ENCODE data around the gene SMC1B.
A peak's percentile ranks its signal among the peaks of the same experiment; 100 is the strongest.
"Not testable (repeated sequence)": the region's sequence is repeated elsewhere in the genome, so short reads cannot be mapped to it uniquely, and the experiment has no call there.

The SMC1B gene, protein sequence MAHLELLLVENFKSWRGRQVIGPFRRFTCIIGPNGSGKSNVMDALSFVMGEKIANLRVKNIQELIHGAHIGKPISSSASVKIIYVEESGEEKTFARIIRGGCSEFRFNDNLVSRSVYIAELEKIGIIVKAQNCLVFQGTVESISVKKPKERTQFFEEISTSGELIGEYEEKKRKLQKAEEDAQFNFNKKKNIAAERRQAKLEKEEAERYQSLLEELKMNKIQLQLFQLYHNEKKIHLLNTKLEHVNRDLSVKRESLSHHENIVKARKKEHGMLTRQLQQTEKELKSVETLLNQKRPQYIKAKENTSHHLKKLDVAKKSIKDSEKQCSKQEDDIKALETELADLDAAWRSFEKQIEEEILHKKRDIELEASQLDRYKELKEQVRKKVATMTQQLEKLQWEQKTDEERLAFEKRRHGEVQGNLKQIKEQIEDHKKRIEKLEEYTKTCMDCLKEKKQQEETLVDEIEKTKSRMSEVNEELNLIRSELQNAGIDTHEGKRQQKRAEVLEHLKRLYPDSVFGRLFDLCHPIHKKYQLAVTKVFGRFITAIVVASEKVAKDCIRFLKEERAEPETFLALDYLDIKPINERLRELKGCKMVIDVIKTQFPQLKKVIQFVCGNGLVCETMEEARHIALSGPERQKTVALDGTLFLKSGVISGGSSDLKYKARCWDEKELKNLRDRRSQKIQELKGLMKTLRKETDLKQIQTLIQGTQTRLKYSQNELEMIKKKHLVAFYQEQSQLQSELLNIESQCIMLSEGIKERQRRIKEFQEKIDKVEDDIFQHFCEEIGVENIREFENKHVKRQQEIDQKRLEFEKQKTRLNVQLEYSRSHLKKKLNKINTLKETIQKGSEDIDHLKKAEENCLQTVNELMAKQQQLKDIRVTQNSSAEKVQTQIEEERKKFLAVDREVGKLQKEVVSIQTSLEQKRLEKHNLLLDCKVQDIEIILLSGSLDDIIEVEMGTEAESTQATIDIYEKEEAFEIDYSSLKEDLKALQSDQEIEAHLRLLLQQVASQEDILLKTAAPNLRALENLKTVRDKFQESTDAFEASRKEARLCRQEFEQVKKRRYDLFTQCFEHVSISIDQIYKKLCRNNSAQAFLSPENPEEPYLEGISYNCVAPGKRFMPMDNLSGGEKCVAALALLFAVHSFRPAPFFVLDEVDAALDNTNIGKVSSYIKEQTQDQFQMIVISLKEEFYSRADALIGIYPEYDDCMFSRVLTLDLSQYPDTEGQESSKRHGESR

DNA sequence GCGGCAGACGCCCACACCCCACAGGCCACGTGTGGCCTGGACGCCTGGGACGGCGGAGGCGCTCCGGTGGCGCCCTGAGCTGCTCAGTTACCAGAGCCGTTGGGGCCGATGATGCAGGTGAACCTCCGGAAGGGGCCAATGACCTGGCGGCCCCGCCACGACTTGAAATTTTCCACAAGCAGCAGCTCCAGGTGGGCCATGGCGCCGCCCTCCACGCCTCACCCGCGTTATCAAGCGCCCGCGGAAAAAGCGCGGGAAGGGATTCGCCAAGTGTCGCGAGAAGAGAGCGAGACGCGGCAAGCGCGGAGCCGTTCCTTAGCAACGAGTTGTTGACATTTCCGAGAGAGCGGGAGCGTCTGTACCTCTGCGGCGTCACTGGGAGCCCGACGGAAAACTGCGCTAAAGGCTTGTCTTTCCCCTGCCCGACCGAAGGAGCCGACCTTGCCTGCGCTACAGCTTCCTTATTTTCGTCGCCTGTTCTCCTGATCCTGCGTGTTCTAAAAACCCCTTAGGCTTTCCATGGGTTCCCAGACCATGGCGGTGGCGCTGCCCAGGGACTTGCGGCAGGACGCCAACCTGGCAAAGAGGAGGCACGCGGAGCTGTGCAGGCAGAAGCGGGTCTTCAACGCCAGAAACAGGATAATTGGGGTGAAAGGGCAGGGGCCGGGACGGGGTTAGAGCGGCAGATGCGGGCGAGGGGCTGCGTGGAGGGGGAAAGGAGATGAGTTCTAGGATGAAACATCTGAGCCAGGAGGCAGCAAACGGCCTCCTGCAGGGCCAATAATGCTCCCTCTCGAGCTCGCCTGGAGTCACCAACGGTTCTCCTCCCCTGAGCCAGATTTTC lies at the start of gene SMC1B, which contains the start of gene RIBC2:
SMC1B (minus strand) TSS at position 232 of the 844 bp plus-strand sequence; CDS start at position 200, 32 bp downstream.
RIBC2 (plus strand) TSS at position 326 of the 844 bp plus-strand sequence; CDS start at position 520, 194 bp downstream.
- peak; percentile 94 for DNase-seq

- DNase-seq: no peak
These were observed 48.7 kb upstream of the SMC1B start for GRCh38 chr22:45462034-45462655.

- DNase-seq: no peak
These were observed 47.1 kb upstream of the SMC1B start for GRCh38 chr22:45460288-45461109.

DNA sequence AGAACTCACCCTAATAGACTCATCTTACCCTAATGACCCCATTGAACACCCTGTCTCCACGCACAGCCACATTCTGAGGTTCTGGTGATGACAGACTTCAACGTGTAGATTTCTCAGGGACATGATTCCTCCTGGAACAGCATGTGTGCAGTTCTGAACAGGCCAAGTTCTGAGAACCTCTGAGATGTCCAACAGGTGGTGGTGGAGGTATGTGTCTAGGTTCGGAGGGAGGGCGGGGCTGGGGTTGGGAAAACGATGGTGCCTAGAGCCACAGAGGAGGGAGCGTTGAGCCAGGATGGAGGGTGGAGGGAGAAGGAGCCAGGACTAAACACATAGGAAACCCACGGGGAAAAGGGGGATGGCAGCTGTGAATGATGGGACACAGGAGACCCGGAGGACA lies 45.8 kb upstream of the SMC1B start:
- DNase-seq: no peak

- no peak for DNase-seq
These were observed 45.1 kb upstream of the SMC1B start for GRCh38 chr22:45458532-45458931.

- DNase-seq: no peak
These were observed 43.4 kb upstream of the SMC1B start for GRCh38 chr22:45456811-45457210.

DNA sequence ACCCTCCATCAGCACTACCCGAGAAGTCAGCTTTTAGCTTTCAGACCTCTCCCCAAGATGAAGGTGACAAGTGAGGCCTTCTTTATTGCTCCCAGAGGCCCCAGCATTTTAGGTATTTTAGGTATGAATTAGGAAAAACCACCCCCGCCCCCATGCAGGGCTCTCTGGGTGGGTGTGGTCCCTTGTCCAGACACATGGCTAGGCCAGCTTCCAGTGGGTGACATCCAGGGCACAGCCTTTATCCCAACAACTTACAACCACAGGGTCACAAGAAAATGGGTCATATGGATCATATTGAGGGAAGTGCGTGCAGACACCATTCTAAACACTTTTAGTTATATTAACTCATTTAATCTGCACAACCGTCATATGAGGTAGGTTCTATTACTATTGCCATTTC lies 42.2 kb upstream of the SMC1B start:
- no peak for DNase-seq

GRCh38 chr22:45455212-45455611 lies 41.8 kb upstream of the SMC1B start:
- no peak for DNase-seq

- DNase-seq: no peak
These were observed 40.9 kb upstream of the SMC1B start for GRCh38 chr22:45454275-45454674.

- no peak for DNase-seq
These were observed 40.4 kb upstream of the SMC1B start for GRCh38 chr22:45453764-45454163.

- DNase-seq: no peak
These were observed 39.4 kb upstream of the SMC1B start for GRCh38 chr22:45452565-45453379.

- no peak for DNase-seq
These were observed 38.6 kb upstream of the SMC1B start for GRCh38 chr22:45451972-45452371.

DNA sequence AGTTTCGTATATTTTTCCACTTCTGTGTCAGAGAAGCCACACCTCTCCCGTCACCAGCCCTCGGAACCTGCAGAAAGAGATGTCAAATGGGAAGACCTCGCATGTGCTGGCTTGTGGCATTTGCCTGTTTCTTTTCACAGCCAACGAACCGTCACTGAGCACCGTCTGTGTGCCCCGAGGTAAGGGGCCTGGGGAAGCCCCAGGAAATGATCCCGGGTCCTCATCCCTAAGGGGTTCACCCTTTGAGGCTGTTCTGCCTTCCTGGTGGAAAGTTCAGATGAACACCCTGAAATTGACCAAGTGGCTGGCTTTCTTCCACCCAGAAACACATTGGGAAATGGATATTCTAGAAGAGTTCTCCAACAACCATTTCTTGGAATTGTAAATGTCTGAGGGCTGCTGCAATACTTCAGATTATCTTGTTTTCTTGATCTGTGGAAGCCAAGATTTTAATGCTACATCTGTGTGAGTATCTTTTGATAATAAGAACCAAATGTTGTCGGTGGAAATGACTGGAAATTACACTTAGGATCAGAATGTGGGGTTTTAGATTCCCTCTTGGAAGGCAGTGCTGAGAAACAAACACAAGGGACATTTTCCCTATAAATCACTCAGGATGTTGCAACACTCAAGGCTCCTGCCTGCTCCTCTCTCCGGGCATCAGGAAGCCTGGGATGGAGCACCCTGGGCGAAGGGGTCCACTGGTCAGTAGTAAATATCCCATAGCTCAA lies 37.7 kb upstream of the SMC1B start:
- no peak for DNase-seq

DNA sequence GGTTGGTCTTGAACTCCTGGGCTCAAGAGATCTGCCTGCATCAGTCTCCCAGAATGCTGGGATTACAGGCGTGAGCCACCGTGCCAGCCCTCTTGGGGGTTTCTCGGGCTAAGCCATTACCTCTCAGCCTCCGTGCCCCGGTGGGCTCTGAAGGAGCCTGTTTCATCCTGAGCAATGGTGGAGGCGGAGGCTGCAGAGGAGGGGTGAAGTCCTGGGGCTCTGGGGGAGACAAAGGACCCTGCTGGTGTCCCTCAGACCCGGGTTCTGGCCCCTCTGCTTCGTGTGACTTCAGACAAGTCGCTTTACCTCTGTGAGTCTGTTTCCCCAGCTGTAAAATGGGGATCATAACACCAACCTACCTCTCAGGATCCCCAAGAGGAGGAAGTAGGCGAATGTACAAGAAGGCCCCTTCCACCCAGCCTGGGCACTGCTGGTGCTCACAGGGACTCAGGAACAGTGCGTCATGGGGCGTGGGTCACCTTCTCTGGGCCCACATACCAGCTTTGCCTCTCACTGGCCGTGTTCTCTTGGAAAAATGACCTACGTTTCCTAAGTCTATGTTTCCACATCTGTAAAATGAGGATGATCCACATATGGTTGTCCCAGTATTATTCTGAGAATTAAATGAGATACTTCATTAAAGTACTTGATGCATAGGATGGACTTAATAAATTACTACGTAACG lies 36.8 kb upstream of the SMC1B start:
- no peak for DNase-seq

GRCh38 chr22:45449442-45449841 lies 36.0 kb upstream of the SMC1B start:
- DNase-seq: not testable (repeated sequence)

- no peak for DNase-seq
These were observed 35.0 kb upstream of the SMC1B start for GRCh38 chr22:45448431-45448830.

DNA sequence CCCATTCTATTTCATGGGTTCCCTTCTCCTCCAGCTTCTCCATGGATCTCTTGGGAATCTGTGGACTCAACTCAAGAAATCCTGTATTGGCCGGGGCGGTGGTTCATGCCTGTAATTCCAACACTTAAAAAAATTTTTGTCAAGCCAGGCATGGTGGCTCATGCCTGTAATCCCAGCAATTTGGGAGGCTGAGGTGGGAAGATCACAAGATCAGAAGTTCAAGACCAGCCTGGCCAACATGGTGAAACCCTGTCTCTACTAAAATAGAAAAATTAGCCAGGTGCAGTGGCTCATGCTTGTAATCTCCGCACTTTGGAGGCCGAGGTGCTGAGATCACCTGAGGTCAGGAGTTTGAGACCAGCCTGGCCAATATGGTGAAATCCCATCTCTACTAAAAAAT lies 34.2 kb upstream of the SMC1B start:
- not testable (repeated sequence) for DNase-seq

DNA sequence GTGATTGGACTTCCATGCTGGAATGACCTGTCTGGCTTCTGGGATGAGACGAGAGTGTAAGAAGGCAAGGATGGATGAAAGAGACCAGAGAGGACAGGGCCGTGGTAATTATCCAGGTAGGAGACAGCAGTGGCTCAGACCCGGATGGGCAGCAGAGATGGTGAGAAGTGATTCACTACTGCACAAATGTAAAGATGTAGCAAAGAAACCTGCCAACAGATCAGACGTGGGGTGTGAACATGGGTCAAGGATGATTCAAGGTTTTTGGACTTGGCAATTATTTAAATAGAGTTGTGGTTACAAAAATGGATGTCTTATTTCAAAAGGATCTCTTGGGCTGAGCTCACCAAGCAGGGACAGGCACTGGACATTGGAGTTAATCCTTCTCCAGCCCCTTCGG lies 32.8 kb upstream of the SMC1B start:
- no peak for DNase-seq
